Astrocyte (in vitro differentiated cells and primary cell): ENCODE data around the gene SOX9. TPM values are rescaled to one million over a fixed set of nuclear protein-coding genes. Genes with fewer than 3 reads are reported as not detected.
A peak's percentile ranks its signal among the peaks of the same experiment; 100 is the strongest.

Experiments used
- DNase-seq: peaks from one replicate; pipeline ENCODE4 v3.0.0-alpha.2; 2010; ENCODE audit warnings: low read depth
- FAIRE-seq: peaks from 2 replicates; lab custom pipeline; 2011; peaks lifted over from hg19 to GRCh38; lab: Jason Lieb, UNC
- H2AFZ ChIP-seq: 2 replicates; pipeline ENCODE4 v1.6.0; 2012; ENCODE audit warnings: low read depth, low read length, inconsistent platforms
- H3K27ac ChIP-seq: 2 replicates; pipeline ENCODE4 v1.5.1; 2011; ENCODE audit warnings: low read depth, low read length, inconsistent platforms
- H3K27me3 ChIP-seq: 2 replicates; pipeline ENCODE4 v1.6.0; 2011; ENCODE audit warnings: low read length, inconsistent platforms; ENCODE audit not compliant: insufficient read depth
- H3K36me3 ChIP-seq: 2 replicates; pipeline ENCODE4 v1.5.1; 2011; ENCODE audit warnings: low read length, inconsistent platforms; ENCODE audit not compliant: insufficient read depth
- H3K4me1 ChIP-seq: 2 replicates; pipeline ENCODE4 v1.5.1; 2011; ENCODE audit warnings: low read length, inconsistent platforms; ENCODE audit not compliant: insufficient read depth
- H3K4me2 ChIP-seq: 2 replicates; pipeline ENCODE4 v1.6.0; 2012; ENCODE audit warnings: low read length, inconsistent platforms
- H3K4me3 ChIP-seq: 2 replicates; pipeline ENCODE4 v1.5.1; 2011; ENCODE audit warnings: low read depth, mild to moderate bottlenecking, low read length, inconsistent platforms; ENCODE audit not compliant: insufficient read depth
- H3K79me2 ChIP-seq: 2 replicates; pipeline ENCODE4 v1.6.0; 2012; ENCODE audit warnings: mild to moderate bottlenecking, low read length, inconsistent platforms; ENCODE audit not compliant: insufficient read depth
- H3K9ac ChIP-seq: 2 replicates; pipeline ENCODE4 v1.6.0; 2012; ENCODE audit warnings: mild to moderate bottlenecking, low read length, inconsistent platforms
- H3K9me3 ChIP-seq: 2 replicates; pipeline ENCODE4 v1.5.1; 2012; ENCODE audit warnings: low read depth, mild to moderate bottlenecking, low read length, inconsistent platforms; ENCODE audit not compliant: insufficient read depth
- H4K20me1 ChIP-seq: 2 replicates; pipeline ENCODE4 v1.6.0; 2012; ENCODE audit warnings: low read length, inconsistent platforms; ENCODE audit not compliant: insufficient read depth
- H3K27ac Mint-ChIP-seq: one replicate; pipeline ENCODE4 v1.8.0; 2021; ENCODE audit warnings: mild to moderate bottlenecking, mixed read lengths; ENCODE audit not compliant: unreplicated experiment
- H3K27me3 Mint-ChIP-seq: one replicate; pipeline ENCODE4 v1.8.0; 2021; ENCODE audit warnings: low read depth, mixed read lengths; ENCODE audit not compliant: unreplicated experiment
- H3K36me3 Mint-ChIP-seq: one replicate; pipeline ENCODE4 v1.8.0; 2021; ENCODE audit warnings: low read depth, mixed read lengths; ENCODE audit not compliant: unreplicated experiment
- H3K4me1 Mint-ChIP-seq: one replicate; pipeline ENCODE4 v1.8.0; 2021; ENCODE audit warnings: low read depth, mixed read lengths; ENCODE audit not compliant: unreplicated experiment
- H3K4me3 Mint-ChIP-seq: one replicate; pipeline ENCODE4 v1.8.0; 2021; ENCODE audit warnings: mild to moderate bottlenecking, moderate library complexity, mixed read lengths; ENCODE audit not compliant: unreplicated experiment
- H3K9me3 Mint-ChIP-seq: one replicate; pipeline ENCODE4 v1.8.0; 2021; ENCODE audit warnings: mild to moderate bottlenecking, mixed read lengths; ENCODE audit not compliant: unreplicated experiment
- CTCF ChIP-seq: IDR thresholded peaks from 2 replicates; pipeline ENCODE4 v1.5.1; 2011; ENCODE audit warnings: low read depth, mild to moderate bottlenecking, inconsistent platforms, low read length, moderate library complexity; ENCODE audit not compliant: insufficient read depth
- EZH2 ChIP-seq: IDR thresholded peaks from 2 replicates; pipeline ENCODE4 v1.6.1; 2012; ENCODE audit warnings: mild to moderate bottlenecking, low read length, inconsistent platforms; ENCODE audit not compliant: insufficient read depth
- total RNA-seq: library from RNA; stranded (reverse); gene quantifications from 2 replicates; pipeline ENCODE4 v1.2.1, GENCODE V29; 2021

Gene SOX9
- total RNA-seq, 1 donor from 2014 or later = 37.7 TPM

- Mint-ChIP-seq H3K4me3 (no peak overlapping the region), H3K27ac (no peak overlapping the region), H3K27me3 (peaks cover 15% of the 10 kb centered on the region), H3K4me1 (no peaks in the 10 kb centered on the region), H3K9me3 (no peaks in the 10 kb centered on the region), H3K36me3 (no peaks in the 10 kb centered on the region)
- Histone ChIP-seq H3K4me1 (peaks cover 5% of the 10 kb centered on the region), H3K4me2 (no peak overlapping the region), H3K9ac (no peak overlapping the region), H3K36me3 (no peaks in the 10 kb centered on the region), H3K4me3 (no peak overlapping the region), H3K27ac (no peak overlapping the region), H2AFZ (no peak overlapping the region), H3K79me2 (no peaks in the 10 kb centered on the region), H3K27me3 (no peaks in the 10 kb centered on the region), H4K20me1 (no peaks in the 10 kb centered on the region), H3K9me3 (no peaks in the 10 kb centered on the region)
- FAIRE-seq (no peak), DNase-seq (no peak)
- TF ChIP-seq CTCF (no peak), EZH2 (no peak)
Observed at GRCh38 chr17:72095316-72095715, 25.5 kb upstream of the SOX9 start.

- no peak overlapping the region for H3K27ac Mint-ChIP-seq
- no peaks in the 10 kb centered on the region for H3K9me3 Mint-ChIP-seq
Observed at GRCh38 chr17:72097144-72097543, 23.7 kb upstream of the SOX9 start.

More at GRCh38 chr17:72097144-72097543, 23.7 kb upstream of the SOX9 start:
- no peak for FAIRE-seq
- DNase-seq = no peak
- Histone ChIP-seq H3K4me1 (peaks cover 5% of the 10 kb centered on the region), H3K79me2 (no peaks in the 10 kb centered on the region), H3K27ac (no peak overlapping the region), H3K9me3 (no peaks in the 10 kb centered on the region), H4K20me1 (no peaks in the 10 kb centered on the region), H3K9ac (no peak overlapping the region), H3K27me3 (no peaks in the 10 kb centered on the region), H3K4me3 (no peak overlapping the region), H3K36me3 (no peaks in the 10 kb centered on the region), H2AFZ (peak overlapping the region; percentile 45), H3K4me2 (peak overlapping the region; percentile 30)
- Mint-ChIP-seq H3K27me3 (peaks cover 18% of the 10 kb centered on the region), H3K36me3 (no peaks in the 10 kb centered on the region), H3K4me1 (no peaks in the 10 kb centered on the region), H3K4me3 (no peak overlapping the region)
- TF ChIP-seq EZH2 (no peak), CTCF (no peak)
